ENCODE results near the gene UPK2. TPM values are rescaled to one million over a fixed set of nuclear protein-coding genes. Genes with fewer than 3 reads are reported as not detected.

The UPK2 gene
- polyA plus RNA-seq, 1 of the 3 experiments (the other 2 are of a cell fraction): 0.15 TPM

DNA sequence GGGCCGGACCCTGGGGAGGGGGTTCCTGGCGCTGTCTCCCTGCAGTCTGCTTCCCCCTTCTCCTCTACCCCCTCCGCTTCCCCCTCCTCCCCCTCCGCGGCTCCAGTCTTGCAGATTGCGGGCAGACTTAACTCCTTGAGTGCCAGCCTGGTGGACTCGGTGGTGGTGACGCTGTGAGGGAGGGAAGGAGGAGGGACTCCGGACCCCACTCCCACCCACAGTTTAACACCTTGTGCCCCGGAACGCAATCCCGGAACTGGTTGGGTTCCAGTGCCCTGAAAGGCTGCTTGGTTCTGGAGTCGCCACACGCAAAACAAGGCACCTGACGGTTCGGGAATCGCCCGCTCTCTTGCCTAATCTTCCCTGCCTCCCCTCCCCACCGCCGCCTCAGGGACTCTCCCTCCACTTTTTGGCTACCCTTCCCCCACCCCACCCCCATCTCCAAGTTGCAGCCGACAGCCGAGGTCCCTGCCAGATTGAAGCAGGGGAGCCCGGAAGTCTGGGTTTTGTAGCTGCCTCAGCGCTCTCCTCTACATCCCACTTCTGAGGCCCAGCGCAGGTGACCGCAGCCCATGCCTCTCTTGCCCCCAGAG is 26.5 kb upstream of the UPK2 start (continued):
- peak; percentile 67; the same call in 1 of the 2 replicates for TF ChIP-seq ELF1 (IDR thresholded peaks at IDR 0.05)
- TF ChIP-seq, protein P1, sequence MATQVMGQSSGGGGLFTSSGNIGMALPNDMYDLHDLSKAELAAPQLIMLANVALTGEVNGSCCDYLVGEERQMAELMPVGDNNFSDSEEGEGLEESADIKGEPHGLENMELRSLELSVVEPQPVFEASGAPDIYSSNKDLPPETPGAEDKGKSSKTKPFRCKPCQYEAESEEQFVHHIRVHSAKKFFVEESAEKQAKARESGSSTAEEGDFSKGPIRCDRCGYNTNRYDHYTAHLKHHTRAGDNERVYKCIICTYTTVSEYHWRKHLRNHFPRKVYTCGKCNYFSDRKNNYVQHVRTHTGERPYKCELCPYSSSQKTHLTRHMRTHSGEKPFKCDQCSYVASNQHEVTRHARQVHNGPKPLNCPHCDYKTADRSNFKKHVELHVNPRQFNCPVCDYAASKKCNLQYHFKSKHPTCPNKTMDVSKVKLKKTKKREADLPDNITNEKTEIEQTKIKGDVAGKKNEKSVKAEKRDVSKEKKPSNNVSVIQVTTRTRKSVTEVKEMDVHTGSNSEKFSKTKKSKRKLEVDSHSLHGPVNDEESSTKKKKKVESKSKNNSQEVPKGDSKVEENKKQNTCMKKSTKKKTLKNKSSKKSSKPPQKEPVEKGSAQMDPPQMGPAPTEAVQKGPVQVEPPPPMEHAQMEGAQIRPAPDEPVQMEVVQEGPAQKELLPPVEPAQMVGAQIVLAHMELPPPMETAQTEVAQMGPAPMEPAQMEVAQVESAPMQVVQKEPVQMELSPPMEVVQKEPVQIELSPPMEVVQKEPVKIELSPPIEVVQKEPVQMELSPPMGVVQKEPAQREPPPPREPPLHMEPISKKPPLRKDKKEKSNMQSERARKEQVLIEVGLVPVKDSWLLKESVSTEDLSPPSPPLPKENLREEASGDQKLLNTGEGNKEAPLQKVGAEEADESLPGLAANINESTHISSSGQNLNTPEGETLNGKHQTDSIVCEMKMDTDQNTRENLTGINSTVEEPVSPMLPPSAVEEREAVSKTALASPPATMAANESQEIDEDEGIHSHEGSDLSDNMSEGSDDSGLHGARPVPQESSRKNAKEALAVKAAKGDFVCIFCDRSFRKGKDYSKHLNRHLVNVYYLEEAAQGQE (IDR thresholded peaks at IDR 0.05; ENCODE audit: low read depth, low read length): no peak
- no peak; the same call in 1 of the 2 replicates for TF ChIP-seq MXI1 (IDR thresholded peaks at IDR 0.05; ENCODE audit: low read depth, low read length)
- no peak for TF ChIP-seq RFX5 (IDR thresholded peaks at IDR 0.05; ENCODE audit: low read length)
- TF ChIP-seq PBX3 (IDR thresholded peaks at IDR 0.05): peak; percentile 18; the same call in 1 of the 2 replicates

DNA sequence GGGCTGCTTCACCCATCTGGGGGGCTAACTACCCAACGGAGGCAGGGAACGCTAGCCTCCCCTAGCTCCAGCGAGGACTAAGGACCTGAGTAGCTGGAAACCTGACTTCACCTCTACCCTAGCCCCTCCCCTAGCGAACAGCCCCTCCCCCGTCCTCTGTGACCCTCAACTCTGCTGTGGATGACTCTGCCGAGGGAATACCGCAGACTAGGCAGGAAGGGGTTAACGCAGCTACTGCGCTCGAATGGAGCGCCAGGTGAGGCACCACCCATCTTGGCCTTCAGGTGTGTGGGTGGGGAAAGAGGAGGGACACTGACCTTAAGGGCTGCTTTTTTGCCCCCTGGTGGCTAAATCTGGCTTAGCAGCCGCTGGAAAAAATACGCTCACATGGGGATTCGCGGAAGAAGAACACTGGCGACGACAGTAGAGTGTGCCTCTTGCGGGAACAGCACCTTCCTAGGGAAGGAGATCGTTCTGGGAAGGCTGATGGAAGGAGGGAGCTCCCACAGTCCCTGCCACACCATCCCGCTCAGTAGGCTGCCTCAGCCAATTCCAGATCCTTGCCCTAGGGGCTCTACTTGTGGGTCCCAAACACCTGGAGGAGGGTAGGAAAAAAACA is 25.9 kb upstream of the UPK2 start:
- H3K9me2 ChIP-seq: no peaks in the 10 kb centered on the region
- H3K4me1 ChIP-seq (ENCODE audit: control insufficient read depth in 1 of 2, insufficient read depth in 2 of 2, low read depth in 1 of 2, low read length in 1 of 2): peaks cover 9 to 22% of the 10 kb centered on the region in 2 experiments; a peak in 3 of 4 replicates
- peaks cover 16% of the 10 kb centered on the region for H3K79me2 ChIP-seq (ENCODE audit: insufficient read depth)
- H3K4me3 ChIP-seq (ENCODE audit: low read depth in 2 of 2, low read length in 1 of 2): peak overlapping the region; percentile 80 to 99
- H3K36me3 ChIP-seq (replicated peaks in 1 of 2; ENCODE audit: control insufficient read depth in 1 of 2, insufficient read depth in 2 of 2, low read length in 1 of 2): no peaks in the 10 kb centered on the region
- POLR2A ChIA-PET: interaction anchor here (1.0 kb wide), 1 partner anchor 21 kb away, joined by 6 read pairs; no protein-coding TSS in a partner anchor
- peaks cover 39% of the 10 kb centered on the region for H3F3A ChIP-seq (replicated peaks; ENCODE audit: insufficient read depth)
- no peaks in the 10 kb centered on the region for H3K27me3 ChIP-seq (ENCODE audit: insufficient read depth)
- peak overlapping the region; percentile 51; the same call in 1 of the 2 replicates for H2AFZ ChIP-seq (ENCODE audit: low read depth)
- H4K20me1 ChIP-seq (ENCODE audit: insufficient read depth): no peaks in the 10 kb centered on the region
- H3K9ac ChIP-seq: peak overlapping the region; percentile 77; the same call in 1 of the 2 replicates
- peak; percentile 78 for DNase-seq
- WGBS (ENCODE audit: low lambda C conversion rate): 7% methylated on average over 15 of the region's 20 CpGs
- peak overlapping the region; percentile 93 for H3K4me2 ChIP-seq
- H3K9me3 ChIP-seq: no peaks in the 10 kb centered on the region
- H3K27ac ChIP-seq (ENCODE audit: low read depth in 2 of 2, low read length in 1 of 2): peak overlapping the region; percentile 91 to 93
- CTCF ChIA-PET: interaction anchor here (0.6 to 13.4 kb wide), 29 partner anchors 10 to 335 kb away, joined by 3 to 186 read pairs (median 4); partner anchors contain the start of genes CXCR5, DDX6 and UPK2
- TF ChIP-seq, protein P2, sequence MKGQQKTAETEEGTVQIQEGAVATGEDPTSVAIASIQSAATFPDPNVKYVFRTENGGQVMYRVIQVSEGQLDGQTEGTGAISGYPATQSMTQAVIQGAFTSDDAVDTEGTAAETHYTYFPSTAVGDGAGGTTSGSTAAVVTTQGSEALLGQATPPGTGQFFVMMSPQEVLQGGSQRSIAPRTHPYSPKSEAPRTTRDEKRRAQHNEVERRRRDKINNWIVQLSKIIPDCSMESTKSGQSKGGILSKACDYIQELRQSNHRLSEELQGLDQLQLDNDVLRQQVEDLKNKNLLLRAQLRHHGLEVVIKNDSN (IDR thresholded peaks at IDR 0.05; ENCODE audit: borderline replicate concordance, low read depth): no peak
- TF ChIP-seq JUND (IDR thresholded peaks at IDR 0.05) (no peak), ZBTB33 (IDR thresholded peaks at IDR 0.05; ENCODE audit: borderline replicate concordance, low read depth) (no peak), YY1 (IDR thresholded peaks at IDR 0.05; ENCODE audit: low read depth) (no peak), MXI1 (IDR thresholded peaks at IDR 0.05; ENCODE audit: low read depth, low read length) (0 out of 2 replicates have a peak, but pooled peaks have one; percentile 29), SMC3 (IDR thresholded peaks at IDR 0.05; ENCODE audit: low read depth, low read length) (peak; percentile 85), ELF1 (IDR thresholded peaks at IDR 0.05) (peak; percentile 35; the same call in 1 of the 2 replicates), RAD21 (IDR thresholded peaks at IDR 0.05; ENCODE audit: low read length) (peak; percentile 64), FOXJ3 (CRISPR knock-in tag; IDR thresholded peaks at IDR 0.05) (no peak), FOSL2 (IDR thresholded peaks at IDR 0.05; ENCODE audit: borderline replicate concordance, low read depth) (no peak), CHD2 (IDR thresholded peaks at IDR 0.05; ENCODE audit: low read length, partially characterized antibody) (no peak), NRF1 (IDR thresholded peaks at IDR 0.05; ENCODE audit: low read depth, low read length) (no peak), USF2 (IDR thresholded peaks at IDR 0.05; ENCODE audit: borderline replicate concordance, low read depth, low read length) (no peak), EZH2phosphoT487 (IDR thresholded peaks at IDR 0.05; ENCODE audit: borderline replicate concordance, low read depth) (no peak)
- TF ChIP-seq, protein P3, sequence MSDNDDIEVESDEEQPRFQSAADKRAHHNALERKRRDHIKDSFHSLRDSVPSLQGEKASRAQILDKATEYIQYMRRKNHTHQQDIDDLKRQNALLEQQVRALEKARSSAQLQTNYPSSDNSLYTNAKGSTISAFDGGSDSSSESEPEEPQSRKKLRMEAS (IDR thresholded peaks at IDR 0.05; ENCODE audit: low read depth): peak; percentile 61; the same call in 1 of the 2 replicates
- TF ChIP-seq, protein P4, sequence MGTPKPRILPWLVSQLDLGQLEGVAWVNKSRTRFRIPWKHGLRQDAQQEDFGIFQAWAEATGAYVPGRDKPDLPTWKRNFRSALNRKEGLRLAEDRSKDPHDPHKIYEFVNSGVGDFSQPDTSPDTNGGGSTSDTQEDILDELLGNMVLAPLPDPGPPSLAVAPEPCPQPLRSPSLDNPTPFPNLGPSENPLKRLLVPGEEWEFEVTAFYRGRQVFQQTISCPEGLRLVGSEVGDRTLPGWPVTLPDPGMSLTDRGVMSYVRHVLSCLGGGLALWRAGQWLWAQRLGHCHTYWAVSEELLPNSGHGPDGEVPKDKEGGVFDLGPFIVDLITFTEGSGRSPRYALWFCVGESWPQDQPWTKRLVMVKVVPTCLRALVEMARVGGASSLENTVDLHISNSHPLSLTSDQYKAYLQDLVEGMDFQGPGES (IDR thresholded peaks at IDR 0.05; ENCODE audit: low read depth, low read length): no peak
